NAMALWA (cell line): ENCODE data around the gene CBX5.
"Not testable (repeated sequence)": the region's sequence is repeated elsewhere in the genome, so short reads cannot be mapped to it uniquely, and the experiment has no call there.

Source experiments
- DNase-seq: peaks from one replicate; pipeline ENCODE4 v3.0.0-alpha.2; 2015; ENCODE audit warnings: low spot score

Gene CBX5

GRCh38 chr12:54197010-54197409 is 82.9 kb downstream of the CBX5 start:
- DNase-seq, result no peak

DNA sequence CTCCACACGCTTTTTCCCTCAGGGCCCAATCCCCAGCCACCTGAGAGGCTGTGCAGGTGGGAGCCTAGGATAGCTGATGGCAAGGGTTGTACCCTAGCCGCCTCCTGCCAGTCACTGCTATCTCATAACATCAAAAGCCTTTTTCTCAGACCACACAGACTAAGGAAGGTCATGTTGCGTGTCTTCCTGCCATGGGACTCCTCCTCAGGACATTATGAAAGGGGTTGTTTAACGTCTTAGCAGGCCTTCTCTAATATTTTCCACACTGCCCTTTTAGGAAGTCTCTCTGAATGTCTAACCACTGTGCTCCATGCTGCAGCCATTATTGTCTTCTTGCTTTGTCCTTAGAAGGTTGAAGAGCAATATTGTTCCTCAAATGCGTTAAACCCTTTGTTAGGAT is 83.5 kb downstream of the CBX5 start:
- DNase-seq, result peak; percentile 42

DNA sequence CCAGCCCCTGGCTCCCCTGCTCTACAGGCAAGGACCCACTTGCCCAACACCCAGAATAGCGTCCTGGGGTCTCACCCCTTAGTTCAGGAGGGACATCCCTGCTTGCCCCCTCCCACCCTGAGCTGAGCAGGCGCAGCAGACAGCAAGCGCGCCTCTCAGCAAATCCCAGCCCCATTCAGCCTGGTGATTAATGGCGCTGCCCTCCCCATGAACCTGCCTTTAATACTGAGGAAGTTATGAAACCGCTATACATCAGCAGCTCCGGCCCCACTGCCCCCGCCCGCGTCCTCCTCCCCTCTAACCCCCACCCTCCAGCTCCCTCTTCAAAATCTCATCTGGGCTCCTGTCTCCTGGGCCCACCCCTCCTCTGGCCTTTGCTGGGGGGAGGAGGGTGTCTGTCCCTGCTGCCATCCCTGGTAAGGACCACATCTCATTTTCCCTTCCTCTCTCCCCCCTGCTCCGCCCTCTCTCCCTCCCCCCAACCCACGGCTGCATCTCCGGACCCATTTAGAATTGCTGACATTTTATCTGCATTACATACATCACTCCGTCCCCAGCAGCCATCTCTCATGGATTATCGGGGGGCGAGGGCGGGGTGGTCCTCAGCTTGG is 84.1 kb downstream of the CBX5 start:
- peak; percentile 52 for DNase-seq

- DNase-seq, result peak; percentile 47
Measured at GRCh38 chr12:54195080-54195736, 84.7 kb downstream of the CBX5 start.

GRCh38 chr12:54194611-54195010 is 85.3 kb downstream of the CBX5 start:
- not testable (repeated sequence) for DNase-seq

DNA sequence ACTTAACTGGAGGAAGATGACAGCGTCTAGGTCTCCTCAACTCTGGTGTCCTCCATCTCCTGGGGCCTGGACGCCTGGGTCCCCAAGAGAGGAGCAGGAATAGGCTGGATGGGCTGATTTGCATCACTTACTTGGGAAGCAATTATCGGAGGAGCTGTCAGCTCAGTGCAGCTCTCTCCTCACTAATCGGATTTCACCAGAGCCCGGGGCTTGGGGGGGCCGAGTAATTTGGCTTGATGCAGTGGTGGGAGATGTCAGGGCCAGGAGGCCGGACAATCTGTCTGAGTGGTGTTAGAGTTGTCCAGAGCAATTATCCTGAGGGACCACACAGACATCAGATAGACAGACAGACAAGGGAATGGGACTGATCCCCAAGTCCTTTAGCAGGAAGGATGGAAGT is 86.5 kb downstream of the CBX5 start:
- no peak for DNase-seq

- DNase-seq, result peak; percentile 91
Measured at GRCh38 chr12:54191550-54192022, 88.3 kb downstream of the CBX5 start.

DNA sequence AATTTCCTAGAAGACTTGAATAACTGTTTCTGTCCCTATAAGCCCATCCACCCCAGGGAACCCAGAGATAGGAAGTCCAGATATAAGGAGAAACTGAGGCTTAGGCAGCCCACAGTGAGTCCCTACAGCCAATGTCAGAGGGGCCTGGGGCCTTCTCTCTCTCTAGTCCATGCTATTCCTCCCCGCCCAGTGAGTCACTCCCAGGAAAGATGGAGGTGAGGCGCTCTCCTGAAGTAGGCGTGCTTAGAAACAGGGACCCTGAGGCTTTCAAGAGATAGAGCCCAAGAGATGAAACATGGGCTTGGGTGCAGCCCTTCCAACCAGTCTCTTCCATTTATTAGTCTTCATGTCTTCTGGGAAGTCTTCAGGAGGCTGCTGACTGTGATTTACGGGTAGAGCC is 88.8 kb downstream of the CBX5 start:
- no peak for DNase-seq

DNA sequence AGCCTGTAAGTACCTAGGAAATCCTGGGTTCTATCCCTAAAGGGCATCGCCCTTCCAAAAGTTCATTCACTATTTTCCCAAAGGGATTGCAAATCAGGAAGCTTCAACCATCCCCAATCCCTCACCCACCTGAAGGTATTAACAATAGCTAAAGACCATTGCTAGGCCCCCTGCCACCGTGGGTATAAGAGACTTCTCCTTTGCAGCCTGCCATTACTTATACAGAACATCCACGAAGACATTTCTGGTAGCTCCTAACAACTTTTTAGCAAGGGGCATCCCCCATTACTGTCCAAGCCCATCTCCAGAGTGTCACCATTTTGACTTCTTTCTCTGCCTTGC is 90.8 kb downstream of the CBX5 start:
- no peak for DNase-seq

DNA sequence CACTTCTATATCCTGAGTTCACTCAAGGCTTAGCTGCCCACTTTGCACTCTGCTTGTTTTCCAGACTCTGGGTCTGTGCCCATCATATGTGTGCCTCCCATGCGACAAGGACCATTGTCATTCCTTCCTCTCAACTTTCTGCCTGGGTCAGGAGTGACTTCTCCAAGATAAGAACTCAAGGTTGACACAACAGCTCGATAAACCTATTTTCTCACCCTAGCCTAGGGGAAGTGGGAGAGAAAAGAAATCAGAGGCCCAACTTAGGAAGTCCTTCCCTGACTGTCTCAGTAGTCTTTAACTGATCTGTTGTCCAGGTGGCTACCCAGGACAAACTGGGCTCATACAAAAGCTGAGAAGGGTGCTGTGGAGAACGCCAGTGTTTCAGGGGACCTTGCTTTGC is 92.8 kb downstream of the CBX5 start:
- no peak for DNase-seq

GRCh38 chr12:54185919-54186318 is 94.0 kb downstream of the CBX5 start:
- no peak for DNase-seq

DNA sequence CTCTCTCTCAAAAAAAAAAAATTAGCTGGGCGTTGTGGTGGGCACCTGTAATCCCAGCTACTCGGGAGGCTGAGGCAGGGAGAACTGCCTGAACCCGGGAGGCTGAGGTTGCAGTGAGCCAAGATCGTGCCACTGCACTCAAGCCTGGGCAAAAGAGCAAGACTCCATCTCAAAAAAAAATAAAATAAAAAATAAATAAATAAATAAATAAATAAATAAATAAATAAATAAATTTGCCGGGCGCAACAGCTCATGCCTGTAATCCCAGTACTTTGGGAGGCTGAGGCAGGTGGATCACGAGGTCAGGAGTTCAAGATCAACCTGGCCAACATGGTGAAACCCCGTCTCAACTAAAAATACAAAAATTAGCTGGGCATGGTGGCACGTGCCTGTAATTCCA is 94.6 kb downstream of the CBX5 start:
- not testable (repeated sequence) for DNase-seq

GRCh38 chr12:54184024-54184805 is 95.7 kb downstream of the CBX5 start:
- no peak for DNase-seq

GRCh38 chr12:54182981-54183380 is 96.9 kb downstream of the CBX5 start:
- no peak for DNase-seq

GRCh38 chr12:54182086-54182485 is 97.8 kb downstream of the CBX5 start:
- no peak for DNase-seq
